Measurements from ENCODE around the gene RUNX1. TPM values are rescaled to one million over a fixed set of nuclear protein-coding genes. Genes with fewer than 3 reads are reported as not detected.
A peak's percentile ranks its signal among the peaks of the same experiment; 100 is the strongest.

The RUNX1 gene
- total and polyA plus RNA-seq, 2 donors (not counting 3 experiments of a cell fraction or from before 2014, with no cell fraction given) = 4.6 to 17.9 TPM

DNA sequence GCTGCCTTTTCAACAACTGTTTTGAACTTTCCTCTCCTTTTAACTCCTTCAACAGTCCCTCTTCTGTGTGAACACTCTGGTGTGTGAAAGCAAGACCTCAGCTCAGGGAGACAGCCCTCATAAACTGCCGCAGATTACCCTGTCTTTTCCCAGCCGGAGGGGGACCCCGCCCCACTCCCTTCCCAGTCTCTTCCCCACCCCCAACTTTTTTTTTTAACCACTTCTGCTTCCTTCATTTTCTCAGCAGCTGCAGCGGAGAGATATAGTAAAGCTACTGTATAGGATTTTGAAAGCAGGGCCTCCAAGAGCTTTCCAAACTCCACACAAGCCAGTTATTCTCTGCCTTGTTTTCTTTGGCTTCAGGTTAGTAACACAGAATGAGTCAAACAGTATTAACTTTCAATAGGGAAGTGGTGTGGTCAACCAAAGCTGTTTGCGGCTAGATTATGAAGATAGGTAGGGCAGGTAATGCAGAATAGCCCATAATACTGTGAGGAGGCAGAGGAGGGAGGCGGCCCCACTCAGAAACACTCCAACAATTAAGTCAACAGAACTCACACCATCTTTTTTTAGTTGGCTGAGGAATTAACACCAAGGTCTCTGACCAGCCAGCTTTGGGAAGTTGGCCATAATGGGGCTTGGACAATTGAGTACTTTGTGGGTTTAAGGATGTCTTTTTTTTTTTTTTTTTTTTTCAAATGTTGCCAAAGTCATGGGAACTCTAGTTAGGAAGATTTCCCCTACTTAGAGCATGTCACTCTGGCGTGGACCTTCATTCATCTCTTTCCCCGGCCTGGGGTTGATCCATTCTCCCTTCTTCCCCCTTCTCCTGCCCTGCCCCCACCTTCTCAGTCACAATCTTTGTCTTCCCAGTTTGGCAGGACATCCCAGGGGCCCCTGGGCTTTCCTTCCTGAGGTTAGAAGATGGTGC, 203.3 kb downstream of the RUNX1 start:
- no peak overlapping the region for H3K4me2 ChIP-seq (ENCODE audit: insufficient read depth, low read length)
- no TSS peak for BruUV-seq (replicated peaks)
- peaks cover 17% of the 10 kb centered on the region for H3K4me1 ChIP-seq (ENCODE audit: control insufficient read depth, extremely low read depth, insufficient read depth, low read length)

More for the DNA sequence above, 203.3 kb downstream of the RUNX1 start:
- Histone ChIP-seq H3K4me3 (replicated peaks in 1 of 3; ENCODE audit: insufficient read depth in 1 of 3, low read depth in 1 of 3, low read length in 3 of 3) (no peak overlapping the region), H3K27ac (ENCODE audit: insufficient read depth, low read depth, low read length) (no peak overlapping the region), H3K9me1 (replicated peaks; ENCODE audit: control insufficient read depth, extremely low read depth, insufficient read depth, low read length) (no peaks in the 10 kb centered on the region), H3K9me3 (replicated peaks; ENCODE audit: control insufficient read depth, insufficient read depth, low read length) (no peaks in the 10 kb centered on the region), H3K79me2 (ENCODE audit: control insufficient read depth, insufficient read depth, low read length) (peaks cover 33% of the 10 kb centered on the region), H3K27me3 (ENCODE audit: control insufficient read depth in 2 of 2, insufficient read depth in 2 of 2, low read length in 2 of 2) (no peaks in the 10 kb centered on the region), H2AFZ (ENCODE audit: low read depth, low read length) (no peak overlapping the region), H3K9ac (replicated peaks; ENCODE audit: extremely low read depth, insufficient read depth, low read length) (no peak overlapping the region), H3K36me3 (ENCODE audit: control insufficient read depth in 2 of 2, extremely low read depth in 1 of 2, insufficient read depth in 2 of 2, low read length in 2 of 2) (peaks cover 0 to 2% of the 10 kb centered on the region in 2 experiments), H4K20me1 (replicated peaks; ENCODE audit: control insufficient read depth, extremely low read depth, insufficient read depth, low read length) (peaks cover 4% of the 10 kb centered on the region)
- FAIRE-seq = peak; percentile 79
- DNase-seq (ENCODE audit: low read depth, low spot score) = peak; percentile 80
- dilution Hi-C loops (cut with MboI; ENCODE audit: extremely low pct_ligation_motif_present, low sequenced_read_pairs) (no loop called here), intact Hi-C loops (cut with micrococcal nuclease) (loop anchor here (1.0 kb wide), 1 partner anchor 9 kb away; no protein-coding TSS in a partner anchor)
- CTCF ChIA-PET = interaction anchor here (0.6 to 2.3 kb wide), 16 partner anchors 9 to 152 kb away, joined by 3 to 24 read pairs (median 4); no protein-coding TSS in a partner anchor
- POLR2A ChIA-PET = interaction anchor here (0.7 to 1.5 kb wide), 2 partner anchors 42 kb away, joined by 3 to 4 read pairs; no protein-coding TSS in a partner anchor
- TF ChIP-seq JUN (IDR thresholded peaks at IDR 0.05; ENCODE audit: borderline replicate concordance, insufficient read depth, insufficient read length, low read depth) = peak; percentile 64
- TF ChIP-seq, protein P1, sequence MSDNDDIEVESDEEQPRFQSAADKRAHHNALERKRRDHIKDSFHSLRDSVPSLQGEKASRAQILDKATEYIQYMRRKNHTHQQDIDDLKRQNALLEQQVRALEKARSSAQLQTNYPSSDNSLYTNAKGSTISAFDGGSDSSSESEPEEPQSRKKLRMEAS (IDR thresholded peaks at IDR 0.05; ENCODE audit: insufficient read depth, insufficient read length) = no peak
- TF ChIP-seq, protein P2, sequence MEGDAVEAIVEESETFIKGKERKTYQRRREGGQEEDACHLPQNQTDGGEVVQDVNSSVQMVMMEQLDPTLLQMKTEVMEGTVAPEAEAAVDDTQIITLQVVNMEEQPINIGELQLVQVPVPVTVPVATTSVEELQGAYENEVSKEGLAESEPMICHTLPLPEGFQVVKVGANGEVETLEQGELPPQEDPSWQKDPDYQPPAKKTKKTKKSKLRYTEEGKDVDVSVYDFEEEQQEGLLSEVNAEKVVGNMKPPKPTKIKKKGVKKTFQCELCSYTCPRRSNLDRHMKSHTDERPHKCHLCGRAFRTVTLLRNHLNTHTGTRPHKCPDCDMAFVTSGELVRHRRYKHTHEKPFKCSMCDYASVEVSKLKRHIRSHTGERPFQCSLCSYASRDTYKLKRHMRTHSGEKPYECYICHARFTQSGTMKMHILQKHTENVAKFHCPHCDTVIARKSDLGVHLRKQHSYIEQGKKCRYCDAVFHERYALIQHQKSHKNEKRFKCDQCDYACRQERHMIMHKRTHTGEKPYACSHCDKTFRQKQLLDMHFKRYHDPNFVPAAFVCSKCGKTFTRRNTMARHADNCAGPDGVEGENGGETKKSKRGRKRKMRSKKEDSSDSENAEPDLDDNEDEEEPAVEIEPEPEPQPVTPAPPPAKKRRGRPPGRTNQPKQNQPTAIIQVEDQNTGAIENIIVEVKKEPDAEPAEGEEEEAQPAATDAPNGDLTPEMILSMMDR (IDR thresholded peaks at IDR 0.05; ENCODE audit: extremely low read depth in 1 of 2, insufficient read depth in 1 of 2, low read depth in 1 of 2, low read length in 2 of 2) = no peak
- peak; percentile 81 for TF ChIP-seq POLR2AphosphoS5 (IDR thresholded peaks at IDR 0.05; ENCODE audit: insufficient read depth, low read depth, low read length)
- TF ChIP-seq FOS (IDR thresholded peaks at IDR 0.05; ENCODE audit: borderline replicate concordance, insufficient read depth, low read length) = peak; percentile 56
- peak; percentile 97 for TF ChIP-seq GATA2 (IDR thresholded peaks at IDR 0.05; ENCODE audit: insufficient read depth, insufficient read length, low read depth, low read length)

Measured in endothelial cell of umbilical vein (primary cell).